ENCODE measurements around the gene UTS2R.

The UTS2R gene

DNA sequence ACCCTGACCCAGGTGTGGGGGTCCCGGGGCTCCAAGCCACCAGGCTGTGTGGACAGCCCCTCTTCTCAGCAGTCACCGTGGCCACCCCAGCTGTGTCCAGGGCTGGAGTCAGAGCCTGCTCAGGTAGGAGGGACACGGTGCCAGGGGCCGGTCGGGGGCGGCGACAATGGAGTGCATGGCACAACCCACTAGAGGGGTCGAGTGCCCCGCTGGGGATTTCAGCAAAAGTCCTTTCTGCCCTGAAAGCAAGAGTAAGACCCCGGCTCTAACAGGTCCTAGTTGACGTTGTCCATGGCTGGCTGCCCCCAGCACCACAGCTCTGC is 11.3 kb downstream of the UTS2R start:
- no peak for TF ChIP-seq Cebpa-rat (IDR thresholded peaks at IDR 0.05)
- Histone ChIP-seq H3K4me1 (peaks cover 0 to 8% (median 2%) of the 10 kb centered on the region in 10 experiments; a peak in 9 of 20 replicates), H3K4me2 (no peak overlapping the region), H3K9me3 (replicated peaks in 1 of 11) (no peaks in the 10 kb centered on the region), H3K9ac (no peak overlapping the region), H3K27ac (no peak overlapping the region), H3K27me3 (peaks cover 54 to 84% (median 74%) of the 10 kb centered on the region in 11 experiments), H3K36me3 (no peaks in the 10 kb centered on the region), H3K4me3 (no peak overlapping the region), H4K20me1 (peaks cover 0 to 44% (median 15%) of the 10 kb centered on the region in 11 experiments; a peak in 15 of 22 replicates)

DNA sequence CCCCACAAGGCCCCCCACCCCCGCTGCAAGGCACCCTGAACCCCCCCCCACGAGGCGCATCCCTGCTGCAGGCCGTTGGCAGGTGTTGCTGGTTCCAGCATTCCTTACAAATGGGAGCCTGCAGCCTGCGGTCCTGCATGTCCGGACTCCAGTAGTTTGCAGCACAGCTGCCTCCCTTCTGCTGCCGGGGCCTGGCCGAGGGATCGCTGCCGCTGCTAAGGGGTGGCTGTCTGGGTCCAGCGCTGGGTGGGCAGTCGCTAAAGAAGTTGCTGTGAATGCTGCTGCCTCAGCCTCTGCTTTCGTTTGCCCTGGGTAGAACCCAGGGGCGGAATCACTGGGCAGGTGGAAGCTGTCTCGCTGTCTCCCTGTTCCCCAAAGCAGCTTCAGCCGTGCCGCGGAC is 11.8 kb downstream of the UTS2R start:
- H4K20me1 ChIP-seq: peaks cover 0 to 44% (median 20%) of the 10 kb centered on the region in 11 experiments; a peak in 15 of 22 replicates
- no peak overlapping the region for H3K9ac ChIP-seq
- H3K27me3 ChIP-seq: peaks cover 54 to 84% (median 74%) of the 10 kb centered on the region in 11 experiments
- H3K36me3 ChIP-seq: no peaks in the 10 kb centered on the region
- no peak overlapping the region for H3K27ac ChIP-seq
- no peak for TF ChIP-seq Cebpa-rat (IDR thresholded peaks at IDR 0.05)
- H3K4me3 ChIP-seq: no peak overlapping the region
- H3K4me2 ChIP-seq: no peak overlapping the region
- no peaks in the 10 kb centered on the region for H3K9me3 ChIP-seq (replicated peaks in 1 of 11)
- peaks cover 0 to 8% (median 0%) of the 10 kb centered on the region in 10 experiments; a peak in 8 of 20 replicates for H3K4me1 ChIP-seq

DNA sequence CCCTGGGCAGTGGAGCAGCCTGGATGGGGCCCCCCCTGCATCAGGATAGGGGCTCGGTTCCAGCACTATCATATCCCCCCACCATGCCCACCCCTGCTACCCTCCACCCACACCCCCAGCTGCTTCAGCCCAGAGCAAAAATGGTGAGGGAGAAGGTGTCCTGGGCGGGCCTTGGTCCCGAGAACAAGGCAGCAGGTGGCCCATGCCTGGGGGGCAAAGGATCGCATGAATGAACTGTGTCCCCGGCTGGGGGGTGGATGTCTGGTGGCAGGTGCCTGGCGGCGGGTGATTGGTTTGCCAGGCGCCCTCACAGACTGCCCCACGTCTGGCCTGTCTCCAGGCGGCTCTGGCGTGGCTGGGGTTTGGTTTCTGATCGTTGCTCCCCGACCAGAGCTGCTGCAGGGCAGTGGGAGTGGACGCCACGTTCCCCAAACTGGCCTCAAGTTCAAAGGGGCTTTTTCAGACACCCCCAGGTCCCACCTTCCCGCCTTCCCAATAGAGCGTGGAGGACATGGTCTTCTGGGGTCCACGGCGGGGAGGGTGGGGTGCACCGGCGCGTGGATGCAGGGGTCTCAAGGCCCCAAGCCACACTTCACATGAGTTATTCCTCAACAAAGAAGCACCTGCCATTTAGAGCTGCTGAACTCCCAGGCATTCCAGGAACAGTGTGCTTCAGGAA is 12.6 kb downstream of the UTS2R start:
- no peaks in the 10 kb centered on the region for H3K36me3 ChIP-seq
- H3K27me3 ChIP-seq: peaks cover 49 to 83% (median 73%) of the 10 kb centered on the region in 11 experiments
- H3K4me1 ChIP-seq: peaks cover 0 to 8% (median 0%) of the 10 kb centered on the region in 10 experiments; a peak in 6 of 20 replicates
- H3K9me3 ChIP-seq (replicated peaks in 1 of 11): no peaks in the 10 kb centered on the region
- no peak overlapping the region for H3K4me2 ChIP-seq
- H3K9ac ChIP-seq: no peak overlapping the region
- peaks cover 0 to 40% (median 24%) of the 10 kb centered on the region in 11 experiments; a peak in 15 of 22 replicates for H4K20me1 ChIP-seq
- H3K27ac ChIP-seq: no peak overlapping the region
- no peak for TF ChIP-seq Cebpa-rat (IDR thresholded peaks at IDR 0.05)
- H3K4me3 ChIP-seq: no peak overlapping the region

DNA sequence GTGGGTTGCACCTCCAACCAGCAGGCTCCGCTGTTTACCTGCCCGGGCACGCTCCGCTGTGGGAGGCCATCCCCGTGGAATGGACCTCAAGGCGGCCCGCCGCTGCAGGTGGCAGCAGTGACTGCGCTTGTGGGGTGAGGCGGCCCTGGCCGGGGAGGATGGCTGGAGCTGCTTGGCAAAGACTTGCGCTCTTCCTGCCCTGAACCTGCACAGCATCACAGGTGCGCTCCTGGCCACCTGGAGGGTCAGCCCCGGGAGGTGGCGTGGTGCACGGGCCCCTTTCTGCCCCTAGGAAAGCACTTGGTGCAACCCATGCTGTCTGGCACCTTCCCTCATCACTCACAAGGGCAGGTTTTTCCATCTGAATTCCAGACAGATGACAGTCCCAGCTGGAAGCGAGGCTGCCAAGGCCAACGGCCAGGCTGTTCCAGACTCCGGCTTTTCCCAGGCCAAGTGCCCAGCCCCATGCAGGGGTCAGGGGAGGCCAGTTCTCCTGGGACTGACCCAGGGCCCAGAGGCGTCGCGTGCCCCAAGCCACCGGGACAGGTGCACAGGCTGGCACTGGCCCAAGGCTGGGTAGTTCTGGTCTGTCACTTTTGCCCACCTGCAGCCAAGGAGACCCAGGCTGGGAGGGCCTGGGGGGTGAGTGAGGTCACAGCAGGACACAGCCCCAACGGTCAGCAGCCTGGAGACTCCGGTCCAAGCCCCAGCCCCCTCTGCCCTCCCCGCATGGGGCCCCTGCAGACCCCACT is 13.3 kb downstream of the UTS2R start:
- H3K4me2 ChIP-seq: no peak overlapping the region
- H4K20me1 ChIP-seq: peaks cover 0 to 45% (median 31%) of the 10 kb centered on the region in 11 experiments; a peak in 15 of 22 replicates
- H3K9me3 ChIP-seq (replicated peaks in 1 of 11): no peaks in the 10 kb centered on the region
- no peaks in the 10 kb centered on the region for H3K36me3 ChIP-seq
- H3K4me3 ChIP-seq: no peak overlapping the region
- no peak for TF ChIP-seq Cebpa-rat (IDR thresholded peaks at IDR 0.05)
- no peak overlapping the region for H3K27ac ChIP-seq
- H3K4me1 ChIP-seq: peaks cover 0 to 8% (median 0%) of the 10 kb centered on the region in 10 experiments; a peak in 6 of 20 replicates
- H3K27me3 ChIP-seq: peaks cover 44 to 83% (median 70%) of the 10 kb centered on the region in 11 experiments
- no peak overlapping the region for H3K9ac ChIP-seq

DNA sequence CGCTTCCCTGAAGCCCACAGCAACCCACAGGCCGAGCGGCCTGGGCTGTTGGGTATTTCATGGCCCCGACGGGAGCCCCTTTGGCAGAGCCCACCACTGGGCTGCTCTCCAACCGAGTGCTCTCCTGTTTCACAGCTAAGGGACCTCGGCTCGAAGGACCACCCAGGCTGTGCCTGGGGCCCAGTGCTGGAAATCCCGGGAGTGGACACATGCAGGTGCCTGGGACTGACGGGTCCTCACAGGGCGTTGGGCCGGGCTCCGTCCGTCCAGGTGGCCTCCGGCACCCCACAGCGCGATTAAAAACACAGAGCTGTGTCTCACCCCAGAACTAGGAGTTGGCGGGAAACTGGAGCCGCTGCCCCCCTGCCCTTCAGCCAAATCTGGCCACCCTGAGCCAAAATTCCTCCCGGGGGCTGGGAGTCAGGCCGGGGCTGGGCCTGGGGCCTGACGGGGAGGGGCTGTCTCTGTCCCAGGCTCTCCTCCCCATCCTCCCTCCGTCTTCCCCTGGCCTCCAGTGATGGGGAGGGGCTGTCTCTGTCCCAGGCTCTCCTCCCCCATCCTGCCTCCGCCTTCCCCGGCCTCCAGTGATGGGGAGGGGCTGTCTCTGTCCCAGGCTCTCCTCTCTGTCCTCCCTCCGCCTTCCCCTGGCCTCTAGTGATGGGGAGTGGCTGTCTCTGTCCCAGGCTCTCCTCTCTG is 14.1 kb downstream of the UTS2R start:
- Histone ChIP-seq H3K36me3 (no peaks in the 10 kb centered on the region), H3K4me2 (no peak overlapping the region), H3K27ac (no peak overlapping the region), H4K20me1 (peaks cover 0 to 53% (median 37%) of the 10 kb centered on the region in 11 experiments; a peak in 15 of 22 replicates), H3K4me3 (no peak overlapping the region), H3K9ac (no peak overlapping the region), H3K4me1 (peaks cover 0 to 8% (median 0%) of the 10 kb centered on the region in 10 experiments; a peak in 6 of 20 replicates), H3K27me3 (peaks cover 42 to 81% (median 69%) of the 10 kb centered on the region in 11 experiments), H3K9me3 (replicated peaks in 1 of 11) (no peaks in the 10 kb centered on the region)
- TF ChIP-seq Cebpa-rat (IDR thresholded peaks at IDR 0.05): no peak

DNA sequence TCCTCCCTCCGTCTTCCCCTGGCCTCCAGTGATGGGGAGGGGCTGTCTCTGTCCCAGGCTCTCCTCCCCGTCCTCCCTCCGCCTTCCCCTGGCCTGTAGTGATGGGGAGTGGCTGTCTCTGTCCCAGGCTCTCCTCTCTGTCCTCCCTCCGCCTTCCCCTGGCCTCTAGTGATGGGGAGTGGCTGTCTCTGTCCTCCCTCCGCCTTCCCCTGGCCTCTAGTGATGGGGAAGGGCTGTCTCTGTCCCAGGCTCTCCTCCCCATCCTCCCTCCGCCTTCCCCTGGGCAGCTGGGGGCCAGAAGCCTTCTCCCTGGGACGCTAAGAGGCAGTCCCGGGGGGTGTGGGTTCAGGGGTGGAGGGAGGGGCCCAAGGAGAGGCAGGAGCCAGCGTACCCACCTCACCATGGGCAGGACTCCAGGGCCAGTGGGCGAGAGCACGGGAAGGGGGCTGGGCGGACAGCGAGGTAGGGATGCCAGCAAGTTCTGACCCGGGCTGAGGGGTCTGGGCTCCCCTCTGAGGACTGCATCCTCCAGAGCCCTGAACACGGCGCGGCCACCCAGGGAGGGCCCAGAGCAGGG is 14.8 kb downstream of the UTS2R start:
- TF ChIP-seq Cebpa-rat (IDR thresholded peaks at IDR 0.05): no peak
- Histone ChIP-seq H3K4me3 (no peak overlapping the region), H3K4me2 (no peak overlapping the region), H3K9me3 (replicated peaks in 1 of 11) (no peaks in the 10 kb centered on the region), H4K20me1 (peaks cover 0 to 59% (median 37%) of the 10 kb centered on the region in 11 experiments; a peak in 15 of 22 replicates), H3K36me3 (peaks cover 0 to 2% (median 0%) of the 10 kb centered on the region in 11 experiments; a peak in 1 of 22 replicates), H3K27ac (no peak overlapping the region), H3K27me3 (peaks cover 42 to 78% (median 65%) of the 10 kb centered on the region in 11 experiments), H3K4me1 (peaks cover 0 to 8% (median 0%) of the 10 kb centered on the region in 10 experiments; a peak in 6 of 20 replicates), H3K9ac (no peak overlapping the region)

DNA sequence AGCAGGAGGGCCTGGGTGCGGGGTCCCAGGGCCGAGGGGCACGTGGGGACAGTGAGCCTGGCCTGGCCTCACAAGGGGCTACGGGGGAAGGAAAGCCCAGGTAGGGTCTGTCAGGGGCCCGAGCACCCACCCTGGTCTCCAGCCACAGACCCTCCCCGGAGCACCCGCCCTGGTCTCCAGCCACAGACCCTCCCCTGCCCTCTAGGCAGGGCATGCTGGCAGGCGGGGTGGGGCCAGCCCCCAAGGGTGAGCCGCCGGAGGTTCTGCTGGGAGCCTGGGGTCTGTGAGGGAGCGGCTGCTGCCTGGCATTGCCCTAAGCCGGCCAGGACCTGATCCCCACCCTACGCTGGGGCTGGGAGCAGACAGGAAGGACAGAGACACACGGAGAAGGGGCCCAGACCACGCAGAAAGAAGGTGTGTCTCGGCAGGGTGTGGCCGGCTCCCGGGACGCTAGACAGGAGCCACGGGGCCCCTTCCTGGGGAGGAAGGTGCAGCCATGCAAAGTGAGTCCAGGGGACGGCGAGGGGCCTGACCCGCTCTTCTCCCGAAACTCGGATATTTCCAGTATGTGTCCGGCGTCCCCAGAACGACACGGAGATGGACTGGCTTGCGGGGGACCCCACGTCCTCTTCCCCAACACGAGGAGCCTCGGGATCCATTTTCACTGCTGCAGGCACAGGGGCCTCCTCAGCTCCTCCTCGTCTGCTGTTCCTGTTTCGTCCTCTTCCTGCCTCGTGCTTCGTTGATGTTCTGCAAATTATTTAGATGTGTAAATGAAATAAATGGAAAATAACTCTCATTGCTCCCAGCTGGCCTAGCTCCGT is 15.5 kb downstream of the UTS2R start:
- H3K27me3 ChIP-seq: peaks cover 44 to 77% (median 67%) of the 10 kb centered on the region in 11 experiments
- no peak overlapping the region for H3K4me3 ChIP-seq
- peaks cover 0 to 8% (median under 1%) of the 10 kb centered on the region in 10 experiments; a peak in 13 of 20 replicates for H3K4me1 ChIP-seq
- H4K20me1 ChIP-seq: peaks cover 0 to 67% (median 40%) of the 10 kb centered on the region in 11 experiments; a peak in 16 of 22 replicates
- H3K4me2 ChIP-seq: no peak overlapping the region; a peak in 3 of 22 replicates
- no peak overlapping the region for H3K27ac ChIP-seq
- TF ChIP-seq Cebpa-rat (IDR thresholded peaks at IDR 0.05): no peak
- H3K36me3 ChIP-seq: peaks cover 0 to 9% (median 3%) of the 10 kb centered on the region in 11 experiments; a peak in 10 of 22 replicates
- no peaks in the 10 kb centered on the region for H3K9me3 ChIP-seq (replicated peaks in 1 of 11)
- H3K9ac ChIP-seq: 0 out of 22 replicates have a peak overlapping the region, but pooled peaks of 1 of the 11 experiments have one; percentile 22

DNA sequence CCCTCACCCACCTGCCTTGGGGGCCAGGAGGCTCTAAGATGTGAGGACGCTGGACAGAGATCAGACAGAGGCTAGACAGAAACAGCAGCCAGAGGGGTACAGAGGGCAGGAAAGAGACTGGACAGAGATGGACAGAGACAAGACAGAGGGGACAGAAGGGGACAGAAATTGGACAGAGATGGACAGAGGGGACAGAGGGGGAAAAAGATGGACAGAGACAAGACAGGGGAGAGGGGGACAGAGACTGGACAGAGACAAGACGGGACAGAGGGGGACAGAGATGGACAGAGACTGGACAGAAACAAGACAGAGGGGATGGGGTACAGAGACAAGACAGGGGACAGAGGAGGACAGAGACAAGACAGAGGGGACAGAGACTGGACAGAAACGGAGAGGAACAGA is 16.1 kb downstream of the UTS2R start:
- Histone ChIP-seq H3K27me3 (peaks cover 50 to 83% (median 73%) of the 10 kb centered on the region in 11 experiments), H3K9ac (no peak overlapping the region), H3K36me3 (peaks cover under 1 to 15% (median 9%) of the 10 kb centered on the region in 11 experiments; a peak in 13 of 22 replicates), H3K9me3 (replicated peaks in 1 of 11) (no peaks in the 10 kb centered on the region), H3K4me2 (no peak overlapping the region; a peak in 1 of 22 replicates), H4K20me1 (peaks cover 0 to 73% (median 46%) of the 10 kb centered on the region in 11 experiments; a peak in 17 of 22 replicates), H3K4me3 (no peak overlapping the region), H3K4me1 (peaks cover 0 to 10% (median 7%) of the 10 kb centered on the region in 10 experiments; a peak in 17 of 20 replicates), H3K27ac (no peak overlapping the region)
- TF ChIP-seq Cebpa-rat (IDR thresholded peaks at IDR 0.05): no peak

Measured in BLaER1 treated with 17β-estradiol and CSF1 and Interleukin-3, amounts not matched to agents 10 nM and 100 nM (cell line).